ENCODE results near the gene TCEANC.
A peak's percentile ranks its signal among the peaks of the same experiment; 100 is the strongest.
"Not testable (repeated sequence)": the region's sequence is repeated elsewhere in the genome, so short reads cannot be mapped to it uniquely, and the experiment has no call there.

TCEANC gene

DNA sequence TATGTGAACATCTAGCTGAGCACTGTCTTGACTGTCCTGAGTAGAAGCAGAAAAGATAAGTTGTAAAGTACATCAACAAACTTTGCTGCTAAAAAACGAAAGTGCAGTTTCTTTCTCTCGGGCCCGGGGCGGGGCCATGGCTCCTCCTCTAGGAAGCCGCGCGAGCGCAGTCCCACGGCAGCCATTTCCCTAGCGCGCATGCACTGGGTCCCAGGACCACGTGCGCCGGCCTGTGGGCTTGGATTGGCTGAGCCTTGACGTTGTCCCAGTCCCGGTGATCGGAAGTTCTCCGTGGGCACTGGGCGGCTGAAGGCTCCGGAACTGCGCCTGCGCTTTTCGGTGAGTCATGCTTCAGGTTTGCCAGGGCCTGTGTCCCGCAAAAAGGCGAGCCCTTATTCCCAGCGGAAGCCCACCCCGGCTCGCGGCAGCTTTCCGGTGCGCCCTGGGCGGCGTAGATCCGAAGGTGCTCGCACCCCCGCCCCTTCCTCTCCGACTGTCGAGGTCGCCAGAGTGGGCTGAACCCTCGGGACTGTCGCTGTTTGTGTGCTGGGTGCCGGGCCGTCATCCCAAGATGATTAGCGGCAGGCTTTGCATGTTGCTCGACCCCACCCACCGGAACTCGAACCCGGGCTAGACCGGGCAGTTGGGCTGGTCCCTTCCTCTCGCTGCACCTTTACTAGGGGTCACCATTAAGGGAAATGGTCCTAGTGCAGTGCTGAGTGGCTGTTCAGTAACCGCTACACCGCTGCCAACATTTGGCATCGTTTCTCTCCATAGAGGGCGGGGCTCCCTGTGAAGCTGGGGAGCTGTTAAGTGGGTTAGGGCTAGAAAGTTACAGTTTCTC is at the start of gene TCEANC:
TCEANC (plus strand) TSS at position 292 of the 844 bp plus-strand sequence. CDS start 9,368 bp downstream, outside the sequence.
- DNase-seq (ENCODE audit: low read depth): peak; percentile 92

GRCh38 chrX:13605611-13606010 is 47.3 kb upstream of the TCEANC start:
- no peak for DNase-seq (ENCODE audit: low read depth)

DNA sequence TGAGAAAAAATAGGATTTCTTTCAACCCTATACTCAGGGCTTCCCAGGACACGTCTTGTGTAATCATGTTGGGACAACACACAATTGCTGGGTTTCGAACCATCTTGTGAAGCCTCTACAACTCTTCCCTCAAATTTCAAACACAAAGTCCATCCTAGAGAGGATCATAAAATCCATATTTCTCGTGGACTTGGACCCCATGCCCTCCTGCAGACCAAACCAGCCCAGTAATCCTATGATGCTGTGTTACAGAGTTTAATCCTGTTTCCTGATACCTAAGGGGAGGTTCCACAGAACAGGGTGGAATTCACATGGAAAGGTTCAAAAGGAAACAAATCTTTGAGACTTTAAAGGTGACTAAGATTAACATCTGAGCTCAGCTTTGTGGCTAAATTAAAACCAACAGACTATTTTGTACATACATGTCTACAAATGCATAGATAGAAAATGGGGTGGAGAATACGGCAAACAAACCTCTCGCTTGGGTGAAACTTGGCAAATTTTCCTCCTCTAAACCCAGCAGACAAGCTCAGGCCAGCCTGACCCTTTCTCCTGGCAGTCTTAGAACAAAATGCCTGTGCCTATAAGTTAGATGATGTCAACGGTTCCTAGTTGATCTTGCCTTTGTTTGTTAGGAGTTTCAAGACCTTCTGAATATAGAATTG is 45.5 kb upstream of the TCEANC start:
- no peak for DNase-seq (ENCODE audit: low read depth)

DNA sequence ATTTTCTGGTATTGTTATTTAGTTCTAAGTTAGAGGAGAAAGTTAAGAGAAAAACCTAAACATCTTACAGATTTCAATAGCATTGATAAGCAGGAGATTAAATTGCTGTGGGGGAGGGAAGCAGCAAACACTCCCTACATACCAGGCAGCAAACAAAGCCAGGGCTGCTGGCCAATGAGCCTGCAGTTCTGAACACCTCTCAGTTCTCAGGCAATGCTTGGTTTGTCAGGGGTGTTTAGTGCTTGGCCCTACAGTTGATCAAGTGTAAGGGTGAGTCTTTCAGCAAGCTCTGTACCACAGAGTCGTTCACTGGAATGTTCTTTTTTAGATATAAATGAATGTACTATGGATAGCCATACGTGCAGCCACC is 45.0 kb upstream of the TCEANC start:
- no peak for DNase-seq (ENCODE audit: low read depth)

DNA sequence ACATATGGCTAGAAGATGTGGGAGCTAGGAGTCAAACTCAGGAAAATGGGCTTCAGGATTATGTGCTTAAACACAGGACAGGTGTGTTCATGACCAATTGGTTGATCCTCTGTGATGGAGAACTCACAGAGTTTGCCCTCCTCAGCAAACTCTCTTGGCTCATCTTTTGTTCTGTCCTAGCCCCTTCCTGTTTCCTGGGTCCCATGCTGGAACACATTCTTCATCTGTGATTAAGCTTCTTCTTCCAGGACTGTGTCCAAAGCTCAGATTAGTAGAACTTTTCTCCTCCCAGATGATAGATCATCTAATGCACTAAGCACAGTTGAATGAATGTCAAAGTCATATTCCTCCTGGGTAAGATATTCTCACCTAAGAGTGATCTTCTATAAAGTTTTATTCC is 38.8 kb upstream of the TCEANC start:
- no peak for DNase-seq (ENCODE audit: low read depth)

- no peak for DNase-seq (ENCODE audit: low read depth)
Observed at GRCh38 chrX:13620207-13620606, 32.7 kb upstream of the TCEANC start.

- no peak for DNase-seq (ENCODE audit: low read depth)
Observed at GRCh38 chrX:13622401-13622964, 30.5 kb upstream of the TCEANC start.

DNA sequence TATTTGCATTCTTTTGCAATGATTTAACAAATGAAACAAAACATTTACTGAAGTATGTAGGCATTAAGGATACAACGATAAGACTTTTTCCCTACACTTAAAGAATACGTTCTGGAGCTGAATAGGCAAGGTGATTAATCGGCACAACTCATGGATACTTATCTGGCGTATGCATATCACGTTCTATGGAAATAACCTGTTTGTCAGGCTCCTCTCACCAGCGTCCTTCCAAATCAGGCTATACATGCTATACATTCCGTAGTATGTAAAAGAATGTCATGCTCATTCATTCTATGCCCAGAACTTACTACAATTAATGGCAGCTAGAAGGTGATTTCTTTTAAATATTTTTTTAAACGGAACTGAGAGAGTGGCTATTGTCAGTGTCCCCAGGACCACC is 25.6 kb upstream of the TCEANC start:
- no peak for DNase-seq (ENCODE audit: low read depth)

GRCh38 chrX:13637224-13637623 is 15.7 kb upstream of the TCEANC start:
- not testable (repeated sequence) for DNase-seq (ENCODE audit: low read depth)

- DNase-seq (ENCODE audit: low read depth): no peak
Observed at GRCh38 chrX:13638021-13638420, 14.9 kb upstream of the TCEANC start.

- DNase-seq (ENCODE audit: low read depth): no peak
Observed at GRCh38 chrX:13638826-13639225, 14.1 kb upstream of the TCEANC start.

- DNase-seq (ENCODE audit: low read depth): not testable (repeated sequence)
Observed at GRCh38 chrX:13641684-13642083, 11.3 kb upstream of the TCEANC start.

GRCh38 chrX:13645464-13646153 is 7.3 kb upstream of the TCEANC start:
- no peak for DNase-seq (ENCODE audit: low read depth)

DNA sequence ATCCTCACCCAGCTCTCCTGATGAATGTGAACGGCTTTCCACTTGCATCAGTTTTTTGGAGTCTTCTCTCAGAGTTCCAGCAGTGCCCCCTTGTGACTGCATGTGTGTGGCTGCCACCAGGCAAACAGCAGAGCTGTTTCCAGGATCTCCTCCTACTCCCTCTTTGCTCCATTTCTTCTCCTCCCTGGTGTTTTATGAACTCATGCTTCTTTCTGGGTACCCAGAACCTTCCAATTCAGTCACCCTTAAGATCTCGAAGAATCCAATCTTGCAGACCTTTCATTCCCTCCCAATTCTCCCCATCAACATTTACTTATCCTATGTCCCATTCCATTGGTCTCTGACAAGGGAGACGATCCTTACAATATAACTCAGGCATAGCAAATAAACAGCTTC is 6.8 kb upstream of the TCEANC start:
- no peak for DNase-seq (ENCODE audit: low read depth)

DNA sequence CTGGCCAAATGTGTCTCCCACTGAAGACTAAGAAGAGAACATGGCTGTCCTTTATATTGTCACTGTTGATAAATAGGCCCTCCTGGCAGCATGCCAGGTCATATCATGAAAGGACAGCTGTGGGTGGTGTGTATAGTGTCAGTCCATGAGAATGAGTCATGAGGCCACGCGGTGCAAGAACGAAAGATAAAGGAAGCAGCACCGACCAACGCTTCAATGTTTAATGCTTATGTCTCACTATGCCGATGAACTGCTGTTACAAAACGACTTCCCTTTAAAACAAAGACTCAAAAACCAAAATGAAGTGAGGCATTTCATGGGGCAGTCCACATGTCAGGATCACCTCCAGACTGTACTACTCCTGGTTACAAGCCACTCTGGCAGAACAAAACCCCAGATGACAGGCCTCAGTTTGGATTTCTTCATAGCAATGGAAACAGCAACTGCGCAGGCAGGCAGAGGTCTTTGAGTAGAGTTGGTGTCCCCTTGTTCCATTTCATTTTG is 5.2 kb upstream of the TCEANC start:
- DNase-seq (ENCODE audit: low read depth): no peak

- not testable (repeated sequence) for DNase-seq (ENCODE audit: low read depth)
Observed at GRCh38 chrX:13648336-13648735, 4.6 kb upstream of the TCEANC start.

GRCh38 chrX:13649838-13650237 is 3.1 kb upstream of the TCEANC start:
- no peak for DNase-seq (ENCODE audit: low read depth)

DNA sequence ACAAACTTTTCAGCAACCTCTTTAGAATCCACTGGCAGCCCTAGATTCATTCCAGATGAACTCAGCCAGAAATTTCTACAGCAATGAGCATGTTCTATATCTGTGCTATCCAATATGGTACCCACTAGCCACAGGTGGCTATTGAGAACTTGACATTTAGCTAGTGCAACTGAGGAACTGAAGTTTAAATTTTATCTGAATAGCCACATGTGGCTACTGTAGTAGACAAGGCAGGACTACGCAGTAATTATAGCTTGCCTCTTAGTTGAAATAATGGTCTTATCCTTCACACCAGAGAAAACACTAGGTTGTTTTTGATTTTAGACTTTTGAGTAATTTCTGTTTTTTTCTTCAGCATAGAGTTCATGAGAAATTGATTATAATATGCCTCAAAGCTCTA is 2.6 kb upstream of the TCEANC start:
- no peak for DNase-seq (ENCODE audit: low read depth)

DNA sequence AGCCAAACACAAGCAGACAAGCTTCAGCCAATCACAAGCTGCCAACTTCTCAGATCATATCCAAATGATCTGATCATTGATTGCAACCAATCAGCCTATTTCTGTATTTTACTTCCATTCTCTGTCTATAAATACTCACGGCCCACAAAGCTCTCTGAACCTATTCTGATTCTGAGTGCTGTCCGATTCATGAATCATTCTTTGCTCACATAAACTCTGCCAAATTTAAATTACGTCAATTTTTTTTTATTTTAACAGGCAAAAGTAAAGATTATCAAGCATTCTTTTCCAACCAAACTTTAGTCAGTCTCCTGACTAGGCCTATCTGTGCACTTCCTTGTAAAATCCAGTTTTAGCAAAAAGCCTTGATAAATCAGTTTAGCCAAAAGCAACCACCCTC is 1.8 kb upstream of the TCEANC start:
- DNase-seq (ENCODE audit: low read depth): no peak

- DNase-seq (ENCODE audit: low read depth): peak; percentile 88
Observed at GRCh38 chrX:13652287-13652793, 601 bp upstream of the TCEANC start.

- no peak for DNase-seq (ENCODE audit: low read depth)
Observed at GRCh38 chrX:13654116-13654515, 1.2 kb downstream of the TCEANC start.

- no peak for DNase-seq (ENCODE audit: low read depth)
Observed at GRCh38 chrX:13655674-13656073, 2.7 kb downstream of the TCEANC start.

Measured in GM04503 (cell line).